Pancreas (tissue), 10 donors: ENCODE data around the gene TRAF2. TPM values are rescaled to one million over a fixed set of nuclear protein-coding genes. Genes with fewer than 3 reads are reported as not detected.

Experiments used
- ATAC-seq, 4 donors: fragments of 200-7000 bp; cut with Tn5 transposase; one replicate each; pipeline versions ENCODE4 v1.8.0 to v1.9.1; 2020; ENCODE audit warnings: mild to moderate bottlenecking in 4 of 4, moderate library complexity in 4 of 4
- DNase-seq, 6 donors: peaks; one replicate each; pipeline ENCODE4 v3.0.0-alpha.2; 2020
- FAIRE-seq: peaks from 2 replicates; lab custom pipeline; 2012; peaks lifted over from hg19 to GRCh38; lab: Jason Lieb, UNC
- H3K27ac ChIP-seq, 4 donors: fragments of 200-600 bp; sonication (generic); 1 replicate in 3 of 4; 2 replicates in 1 of 4; pipeline versions ENCODE4 v1.5.0 to v1.8.0; 2020
- H3K27me3 ChIP-seq, 4 donors: fragments of 200-600 bp; one replicate each; pipeline ENCODE4 v1.8.0; 2021
- H3K36me3 ChIP-seq, 3 donors: fragments of 200-600 bp; sonication (generic) in 1 of 3; one replicate each; pipeline versions ENCODE4 v1.5.0 to v1.8.0; 2020 to 2021
- H3K4me1 ChIP-seq, 3 donors: fragments of 200-600 bp; one replicate each; pipeline ENCODE4 v1.8.0; 2021
- H3K4me3 ChIP-seq, 4 donors: fragments of 200-600 bp; sonication (generic) in 2 of 4; one replicate each; pipeline versions ENCODE4 v1.5.0 to v1.8.0; 2020 to 2021
- H3K9me3 ChIP-seq, 4 donors: fragments of 200-600 bp; one replicate each; pipeline ENCODE4 v1.8.0; 2021
- CTCF ChIP-seq, 4 donors: fragments of 200-600 bp; sonication (generic) in 3 of 4; IDR thresholded peaks; one replicate each; pipeline versions ENCODE4 v1.5.0 to v1.8.0; 2021; ENCODE audit warnings: antibody characterized with exemption in 4 of 4
- WGBS, 2 donors: extraction: QIAGEN DNeasy Blood & Tissue Kit; methylation state at CpG; one replicate each; pipeline ENCODE4 v1.1.7; 2013; 5-methylcytosine and 5-hydroxymethylcytosine counted together
- intact Hi-C, 3 donors: fragments of 100-400 bp; cut with DNase I; formaldehyde crosslinking; loops; one replicate each; pipeline versions ENCODE4 v1.11.1 to v1.14.2; 2022
- polyA plus RNA-seq, 2 donors: library from polyadenylated mRNA; stranded (reverse); fragments of 200-250 nt; gene quantifications; one replicate each; pipeline ENCODE4 v1.2.3, GENCODE V29; 2013
- total RNA-seq, 6 donors: library from RNA; stranded (reverse); fragmentation: NEBNext Ultra II Directional in 4 of 6; extraction: Animal tissue kit (Norgen Biotek cat#: 25700) in 4 of 6; gene quantifications; one replicate each; pipeline versions ENCODE4 v1.2.1 to v1.2.4, GENCODE V29; 2021 to 2023
- donor health status: healthy with polysubstance abuse.
- donor health status: DM: no; HTN: no; CAD: no; lungs with moderate emphysema.
- donor health status: DM: no; HTN: no; CAD: no.
- donor health status: control.
- donor health status: control.
- donor health status: Bipolar disorder and iron deficiency.
- donor health status: DM: yes; HTN: yes; CAD: no.
- donor health status: DM: no; HTN: no; CAD: no.
- donor health status: DM: no; HTN: no; CAD: no.
- donor health status: DM: yes; HTN: yes; CAD: no.

The TRAF2 gene
- total and polyA plus RNA-seq, 8 donors, result 4.8 to 14.4 (median 8.2) TPM

GRCh38 chr9:136931611-136932130 lies 45.4 kb downstream of the TRAF2 start:
- no peaks in the 10 kb centered on the region for H3K9me3 ChIP-seq
- no peaks in the 10 kb centered on the region for H3K4me1 ChIP-seq
- WGBS, 2 donors, result 96 to 100% methylated on average over 2 of the region's 2 CpGs
- no peak overlapping the region for H3K27ac ChIP-seq
- H3K36me3 ChIP-seq, result no peaks in the 10 kb centered on the region
- no peak for TF ChIP-seq CTCF (IDR thresholded peaks at IDR 0.05)
- no peaks in the 10 kb centered on the region for H3K27me3 ChIP-seq
- FAIRE-seq (no peak), DNase-seq (no peak), ATAC-seq (no peak)
- no peak overlapping the region for H3K4me3 ChIP-seq
- intact Hi-C loops, result no loop called here

GRCh38 chr9:136934277-136934676 lies 48.0 kb downstream of the TRAF2 start:
- Histone ChIP-seq H3K9me3 (no peaks in the 10 kb centered on the region), H3K27ac (no peak overlapping the region), H3K27me3 (no peaks in the 10 kb centered on the region), H3K36me3 (no peaks in the 10 kb centered on the region), H3K4me3 (no peak overlapping the region), H3K4me1 (no peaks in the 10 kb centered on the region)
- no peak for TF ChIP-seq CTCF (IDR thresholded peaks at IDR 0.05)
- intact Hi-C loops, result no loop called here
- ATAC-seq (no peak), FAIRE-seq (no peak), DNase-seq (no peak)
- 86 to 92% methylated on average over 3 of the region's 3 CpGs for WGBS, 2 donors

- WGBS, 2 donors, result 91 to 92% methylated on average over 3 of the region's 3 CpGs
- FAIRE-seq (no peak), ATAC-seq (no peak), DNase-seq (no peak)
- no peaks in the 10 kb centered on the region for H3K4me1 ChIP-seq
- H3K36me3 ChIP-seq, result peaks cover 0 to 10% (median 5%) of the 10 kb centered on the region in 3 donors
- no peak for TF ChIP-seq CTCF (IDR thresholded peaks at IDR 0.05)
- intact Hi-C loops, result no loop called here
- H3K9me3 ChIP-seq, result no peaks in the 10 kb centered on the region
- H3K27ac ChIP-seq, result no peak overlapping the region
- no peak overlapping the region for H3K4me3 ChIP-seq
- no peaks in the 10 kb centered on the region for H3K27me3 ChIP-seq
These were observed 49.3 kb downstream of the TRAF2 start for GRCh38 chr9:136935651-136936050.

GRCh38 chr9:136936645-136937170 lies 50.4 kb downstream of the TRAF2 start:
- Histone ChIP-seq H3K9me3 (no peaks in the 10 kb centered on the region), H3K36me3 (peaks cover 7 to 21% (median 16%) of the 10 kb centered on the region in 3 donors), H3K4me1 (no peaks in the 10 kb centered on the region), H3K27me3 (no peaks in the 10 kb centered on the region), H3K4me3 (no peak overlapping the region), H3K27ac (no peak overlapping the region)
- FAIRE-seq (no peak), ATAC-seq (no peak), DNase-seq (no peak)
- WGBS, 2 donors, result 91 to 97% methylated on average over 8 of the region's 8 CpGs
- TF ChIP-seq CTCF (IDR thresholded peaks at IDR 0.05), result no peak
- intact Hi-C loops, result no loop called here
